Endothelial cell of umbilical vein (primary cell): ENCODE results near the gene GSC2. TPM values are rescaled to one million over a fixed set of nuclear protein-coding genes. Genes with fewer than 3 reads are reported as not detected.

Experiments
- BruUV-seq: library from RNA; stranded (reverse); fragments of 400-500 nt; replicated peaks from 2 replicates; lab custom pipeline; 2021; lab: Mats Ljungman, UMichigan
- CTCF ChIA-PET: fragments of 300-600, 350-600 bp; sonication (Branson Sonifier 250); formaldehyde crosslinking; loops from one replicate; lab custom pipeline; 2021; ENCODE audit warnings: antibody characterized with exemption, inconsistent platforms; lab: Charles Lee
- POLR2A ChIA-PET: fragments of 300-600, 350-600 bp; sonication (Branson Sonifier 250); formaldehyde crosslinking; loops from one replicate; lab custom pipeline; 2021; ENCODE audit warnings: antibody characterized with exemption, inconsistent platforms; lab: Charles Lee
- DNase-seq: peaks from one replicate; pipeline ENCODE4 v3.0.0-alpha.2; 2011; ENCODE audit warnings: low read depth, low spot score
- FAIRE-seq: peaks from 2 replicates; lab custom pipeline; 2011; peaks lifted over from hg19 to GRCh38; lab: Jason Lieb, UNC
- H2AFZ ChIP-seq: 2 replicates; pipeline ENCODE4 v1.6.0; 2012; ENCODE audit warnings: low read depth, low read length, control low read depth, inconsistent platforms
- H3K27ac ChIP-seq: 2 replicates; pipeline ENCODE4 v1.5.1; 2011; ENCODE audit warnings: low read depth, mild to moderate bottlenecking, control low read depth, low read length, moderate library complexity; ENCODE audit not compliant: insufficient read depth
- H3K27me3 ChIP-seq, 2 experiments: 2 replicates each; pipeline versions ENCODE4 v1.6.0 to v1.6.1; 2011; ENCODE audit warnings: low read length in 2 of 2, mixed read lengths in 1 of 2; ENCODE audit not compliant: control insufficient read depth in 2 of 2, insufficient read depth in 2 of 2
- H3K36me3 ChIP-seq, 2 experiments: 2 replicates in 1 of 2; 3 replicates in 1 of 2; pipeline ENCODE4 v1.5.1; 2011; ENCODE audit warnings: low read length in 2 of 2, mild to moderate bottlenecking in 1 of 2, moderate library complexity in 1 of 2; ENCODE audit not compliant: control insufficient read depth in 2 of 2, insufficient read depth in 2 of 2; ENCODE audit errors: extremely low read depth in 1 of 2
- H3K4me1 ChIP-seq: 3 replicates; pipeline ENCODE4 v1.5.1; 2011; ENCODE audit warnings: mild to moderate bottlenecking, low read length; ENCODE audit not compliant: control insufficient read depth, insufficient read depth; ENCODE audit errors: extremely low read depth
- H3K4me2 ChIP-seq: 2 replicates; pipeline ENCODE4 v1.6.1; 2011; ENCODE audit warnings: low read length, control low read depth, mixed read lengths; ENCODE audit not compliant: insufficient read depth
- H3K4me3 ChIP-seq, 3 experiments: fragments of 200-600 bp in 1 of 3; sonication (generic), shearing (Covaris generic) in 1 of 3; replicated peaks in 1 of 3; 2 replicates each; pipeline ENCODE4 v1.5.1; 2011 to 2016; ENCODE audit warnings: control low read depth in 3 of 3, low read length in 3 of 3, mild to moderate bottlenecking in 2 of 3, inconsistent platforms in 1 of 3, low read depth in 1 of 3, moderate library complexity in 1 of 3; ENCODE audit not compliant: insufficient read depth in 1 of 3
- H3K79me2 ChIP-seq: 2 replicates; pipeline ENCODE4 v1.6.0; 2012; ENCODE audit warnings: low read length, inconsistent platforms; ENCODE audit not compliant: control insufficient read depth, insufficient read depth
- H3K9ac ChIP-seq: replicated peaks from 2 replicates; pipeline ENCODE3; 2011; ENCODE audit warnings: low read length, control low read depth; ENCODE audit not compliant: insufficient read depth; ENCODE audit errors: extremely low read depth
- H3K9me1 ChIP-seq: replicated peaks from 3 replicates; pipeline ENCODE4 v1.6.0; 2011; ENCODE audit warnings: mild to moderate bottlenecking, low read length; ENCODE audit not compliant: control insufficient read depth, insufficient read depth; ENCODE audit errors: extremely low read depth
- H3K9me3 ChIP-seq: replicated peaks from 2 replicates; pipeline ENCODE4 v1.5.1; 2012; ENCODE audit warnings: low read length, inconsistent platforms; ENCODE audit not compliant: control insufficient read depth, insufficient read depth
- H4K20me1 ChIP-seq: replicated peaks from 2 replicates; pipeline ENCODE3; 2011; ENCODE audit warnings: mild to moderate bottlenecking, low read length; ENCODE audit not compliant: control insufficient read depth, insufficient read depth; ENCODE audit errors: extremely low read depth
- CTCF ChIP-seq, 2 donors: IDR thresholded peaks; 1 replicate in 1 of 2; 2 replicates in 1 of 2; pipeline ENCODE4 v1.5.1; 2011; ENCODE audit warnings: low read length in 2 of 2, mild to moderate bottlenecking in 2 of 2, moderate library complexity in 2 of 2, control low read depth in 1 of 2, inconsistent platforms in 1 of 2, low read depth in 1 of 2; ENCODE audit not compliant: insufficient read depth in 1 of 2; ENCODE audit errors: extremely low read depth in 1 of 2
- FOS ChIP-seq: IDR thresholded peaks from 2 replicates; pipeline ENCODE4 v1.6.1; 2011; ENCODE audit warnings: mild to moderate bottlenecking, low read length, moderate library complexity, borderline replicate concordance; ENCODE audit not compliant: insufficient read depth
- GATA2 ChIP-seq: IDR thresholded peaks from 2 replicates; pipeline ENCODE4 v1.7.0; 2011; ENCODE audit warnings: low read depth, mild to moderate bottlenecking, moderate library complexity, mixed read lengths, low read length; ENCODE audit not compliant: insufficient read length, insufficient read depth
- JUN ChIP-seq: IDR thresholded peaks from 2 replicates; pipeline ENCODE4 v1.6.1; 2011; ENCODE audit warnings: borderline replicate concordance, low read depth; ENCODE audit not compliant: insufficient read length, insufficient read depth
- POLR2A ChIP-seq: IDR thresholded peaks from 2 replicates; pipeline ENCODE4 v1.6.1; 2012; ENCODE audit warnings: low read depth, mild to moderate bottlenecking, control low read depth, low read length
- POLR2AphosphoS5 ChIP-seq: IDR thresholded peaks from 2 replicates; pipeline ENCODE4 v1.6.1; 2012; ENCODE audit warnings: low read depth, mild to moderate bottlenecking, control low read depth, low read length, moderate library complexity; ENCODE audit not compliant: insufficient read depth
- dilution Hi-C: fragments of 300-500 bp; cut with MboI; formaldehyde crosslinking; loops from one replicate; pipeline ENCODE4 v1.15.0; 2019; ENCODE audit warnings: low sequenced_read_pairs; ENCODE audit not compliant: extremely low pct_ligation_motif_present
- intact Hi-C: fragments of 100-400 bp; cut with micrococcal nuclease; formaldehyde crosslinking; loops from one replicate; pipeline ENCODE4 v1.10.0; 2022
- polyA plus RNA-seq, 4 experiments: library from polyadenylated mRNA; depleted of rRNA in 3 of 4; stranded (reverse) in 3 of 4; unstranded in 1 of 4; fragments of >200 nt; gene quantifications; 2 replicates each; pipeline versions ENCODE4 v1.2.1 to v1.2.3, GENCODE V29; 2011 to 2012; ENCODE audit warnings: missing spikeins in 1 of 4
- total RNA-seq: library from RNA; stranded (reverse); gene quantifications from 2 replicates; pipeline ENCODE4 v1.2.3, GENCODE V29; 2021
- TF ChIP-seq, protein P1 (sequence below): IDR thresholded peaks from 2 replicates; pipeline ENCODE4 v1.6.1; 2011; ENCODE audit not compliant: insufficient read depth, insufficient read length

GSC2 gene
- total and polyA plus RNA-seq, 2 donors (not counting 3 experiments of a cell fraction or from before 2014, with no cell fraction given), result not detected

GRCh38 chr22:19134176-19134831, 15.8 kb downstream of the GSC2 start:
- dilution Hi-C loops, result no loop called here

More at GRCh38 chr22:19134176-19134831, 15.8 kb downstream of the GSC2 start:
- POLR2A ChIA-PET, result no interaction called here
- Histone ChIP-seq H3K9me3 (no peaks in the 10 kb centered on the region), H3K9ac (no peak overlapping the region), H3K4me3 (no peak overlapping the region), H3K27me3 (no peaks in the 10 kb centered on the region), H3K4me1 (no peaks in the 10 kb centered on the region), H4K20me1 (no peaks in the 10 kb centered on the region), H3K79me2 (no peaks in the 10 kb centered on the region), H3K36me3 (peaks cover 10 to 53% of the 10 kb centered on the region in 2 experiments), H3K27ac (no peak overlapping the region), H3K9me1 (no peaks in the 10 kb centered on the region), H3K4me2 (no peak overlapping the region), H2AFZ (no peak overlapping the region)
- BruUV-seq, result TSS peak; percentile 26
- intact Hi-C loops, result no loop called here
- DNase-seq (no peak), FAIRE-seq (no peak)
- CTCF ChIA-PET, result interaction anchor here (2.3 kb wide), 1 partner anchor 10 kb away, joined by 9 read pairs; the partner anchor contains the start of gene ESS2
- TF ChIP-seq, protein P1, sequence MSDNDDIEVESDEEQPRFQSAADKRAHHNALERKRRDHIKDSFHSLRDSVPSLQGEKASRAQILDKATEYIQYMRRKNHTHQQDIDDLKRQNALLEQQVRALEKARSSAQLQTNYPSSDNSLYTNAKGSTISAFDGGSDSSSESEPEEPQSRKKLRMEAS, result no peak
- TF ChIP-seq GATA2 (no peak), CTCF (IDR thresholded peaks at IDR 0.05; ENCODE audit: extremely low read depth in 1 of 2, insufficient read depth in 1 of 2, low read depth in 1 of 2, low read length in 2 of 2) (no peak), POLR2AphosphoS5 (no peak), JUN (no peak), FOS (no peak), POLR2A (no peak)
